ENCODE measurements around the gene LIN52. TPM values are rescaled to one million over a fixed set of nuclear protein-coding genes. Genes with fewer than 3 reads are reported as not detected.

LIN52 gene
- total RNA-seq, 2 experiments from 2014 or later: 13.0 to 14.7 TPM

DNA sequence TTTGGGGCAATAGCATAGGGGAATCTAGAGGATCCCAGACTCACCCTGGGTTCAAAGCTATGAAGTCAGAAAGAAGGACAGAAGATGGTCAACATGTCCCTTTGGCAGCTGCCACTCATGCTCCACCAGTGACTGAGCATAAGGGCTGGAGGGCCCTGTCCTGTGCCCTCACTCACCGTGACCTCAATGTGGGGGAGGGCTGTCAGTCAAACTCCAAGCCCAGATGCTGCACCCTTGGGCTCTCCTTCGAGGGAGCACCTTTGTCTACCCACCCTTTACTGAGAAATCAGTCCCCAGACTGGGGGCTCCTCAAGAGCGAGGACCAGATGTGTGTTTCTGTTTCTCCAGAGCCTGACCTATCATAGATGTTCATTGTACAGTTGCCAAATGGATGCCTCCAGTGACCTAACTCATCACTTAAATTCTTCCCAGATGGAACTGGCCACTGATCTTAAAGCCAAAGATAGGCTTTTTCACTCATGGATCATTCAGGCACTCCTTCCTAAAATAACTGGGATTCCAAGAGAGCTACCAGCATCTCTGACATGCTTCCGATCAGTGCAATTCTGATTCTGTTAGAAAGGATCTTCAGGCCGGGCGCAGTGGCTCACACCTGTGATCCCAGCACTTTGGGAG, 127.3 kb downstream of the LIN52 start:
- no peaks in the 10 kb centered on the region for H3K4me1 Mint-ChIP-seq
- no peak overlapping the region for H3K4me3 Mint-ChIP-seq
- H3K9me3 Mint-ChIP-seq: no peaks in the 10 kb centered on the region
- no peak overlapping the region for H3K27ac Mint-ChIP-seq
- ChIA-PET CTCF (no interaction called here), POLR2A (no interaction called here)
- no peaks in the 10 kb centered on the region for H3K36me3 Mint-ChIP-seq (ENCODE audit: low read depth)
- H3K27me3 Mint-ChIP-seq: peaks cover 9% of the 10 kb centered on the region
- no peak for DNase-seq

DNA sequence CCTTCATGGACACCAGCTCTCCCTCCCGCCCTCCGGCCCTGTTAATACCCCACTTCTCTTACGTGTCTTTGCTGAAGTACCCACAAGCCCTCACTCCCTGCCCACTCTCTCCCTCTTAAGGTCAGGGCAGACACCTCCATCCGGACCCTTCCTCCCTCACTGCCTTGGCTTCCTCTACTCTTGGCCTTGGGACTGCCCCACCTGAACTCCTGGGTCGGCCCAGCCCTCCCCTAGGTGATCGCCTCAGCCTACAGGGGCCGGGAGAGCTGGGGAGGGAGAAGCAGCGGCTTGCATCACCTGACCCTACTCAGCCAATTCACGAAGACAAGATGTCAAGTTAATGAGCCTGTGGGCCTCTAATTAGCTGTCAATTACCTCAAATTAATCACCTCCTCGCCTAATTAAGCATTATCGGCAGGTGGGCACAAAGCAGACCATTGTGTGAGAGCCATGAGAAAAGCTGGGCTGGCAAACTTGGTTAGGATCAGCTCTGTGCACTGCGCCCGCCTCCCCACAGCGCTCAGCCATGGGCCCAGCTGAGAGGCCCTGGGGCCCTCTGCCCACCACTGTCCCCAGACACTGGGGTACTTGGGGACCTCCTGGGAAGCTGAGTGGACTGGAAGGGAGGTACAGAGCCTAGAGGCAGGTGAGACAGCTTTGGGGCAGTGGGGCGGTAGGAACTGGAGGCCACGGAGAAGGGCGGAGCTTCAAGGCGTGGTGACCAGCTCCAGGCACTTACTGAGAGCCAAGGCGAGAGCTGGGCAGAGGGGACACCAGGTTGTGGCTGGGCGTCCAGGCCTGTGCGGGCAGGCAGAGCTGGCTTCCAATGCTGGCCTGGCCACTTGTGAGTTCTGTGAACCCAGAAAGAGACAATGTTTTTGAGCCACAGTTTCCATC, 129.4 kb downstream of the LIN52 start:
- Mint-ChIP-seq H3K27me3 (peaks cover 14% of the 10 kb centered on the region), H3K27ac (no peak overlapping the region), H3K36me3 (ENCODE audit: low read depth) (no peaks in the 10 kb centered on the region), H3K4me3 (no peak overlapping the region), H3K4me1 (peaks cover 4% of the 10 kb centered on the region), H3K9me3 (no peaks in the 10 kb centered on the region)
- ChIA-PET CTCF (interaction anchor here (0.6 to 1.8 kb wide), 2 partner anchors 16 to 80 kb away, joined by 3 to 6 read pairs; no protein-coding TSS in a partner anchor), POLR2A (no interaction called here)
- no peak for DNase-seq

DNA sequence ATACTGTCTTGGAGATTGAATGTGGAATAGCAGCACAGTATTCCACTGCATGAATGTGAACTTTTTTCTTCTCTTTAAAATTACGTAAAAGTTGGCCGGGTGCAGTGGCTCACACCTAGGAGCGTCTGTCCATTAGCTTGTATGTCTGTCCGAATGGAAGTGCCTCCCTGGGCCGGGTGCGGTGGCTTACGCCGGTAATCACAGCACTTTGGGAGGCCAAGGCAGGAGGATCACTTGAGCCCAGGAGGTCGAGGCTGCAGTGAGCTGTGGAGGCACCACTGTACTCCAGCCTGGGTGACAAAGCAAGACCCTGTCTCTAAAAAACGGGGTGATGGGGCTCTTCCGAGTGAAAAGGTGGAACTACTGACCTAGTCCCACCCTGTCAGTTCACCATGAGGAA, 131.9 kb downstream of the LIN52 start:
- Mint-ChIP-seq H3K4me3 (no peak overlapping the region), H3K27ac (no peak overlapping the region), H3K36me3 (ENCODE audit: low read depth) (no peaks in the 10 kb centered on the region), H3K9me3 (no peaks in the 10 kb centered on the region), H3K27me3 (peaks cover 18% of the 10 kb centered on the region), H3K4me1 (peaks cover 4% of the 10 kb centered on the region)
- ChIA-PET CTCF (interaction anchor here (0.8 to 1.4 kb wide), 2 partner anchors 33 to 37 kb away, joined by 3 read pairs; no protein-coding TSS in a partner anchor), POLR2A (no interaction called here)
- DNase-seq: no peak

GRCh38 chr14:74217672-74218448, 133.1 kb downstream of the LIN52 start:
- H3K9me3 Mint-ChIP-seq: no peaks in the 10 kb centered on the region
- no peaks in the 10 kb centered on the region for H3K36me3 Mint-ChIP-seq (ENCODE audit: low read depth)
- H3K4me1 Mint-ChIP-seq: peaks cover 4% of the 10 kb centered on the region
- POLR2A ChIA-PET: no interaction called here
- no peak overlapping the region for H3K4me3 Mint-ChIP-seq
- peaks cover 17% of the 10 kb centered on the region for H3K27me3 Mint-ChIP-seq
- DNase-seq: peak; percentile 76
- CTCF ChIA-PET: interaction anchor here (1.3 kb wide), 1 partner anchor 38 kb away, joined by 6 read pairs; no protein-coding TSS in a partner anchor
- no peak overlapping the region for H3K27ac Mint-ChIP-seq

DNA sequence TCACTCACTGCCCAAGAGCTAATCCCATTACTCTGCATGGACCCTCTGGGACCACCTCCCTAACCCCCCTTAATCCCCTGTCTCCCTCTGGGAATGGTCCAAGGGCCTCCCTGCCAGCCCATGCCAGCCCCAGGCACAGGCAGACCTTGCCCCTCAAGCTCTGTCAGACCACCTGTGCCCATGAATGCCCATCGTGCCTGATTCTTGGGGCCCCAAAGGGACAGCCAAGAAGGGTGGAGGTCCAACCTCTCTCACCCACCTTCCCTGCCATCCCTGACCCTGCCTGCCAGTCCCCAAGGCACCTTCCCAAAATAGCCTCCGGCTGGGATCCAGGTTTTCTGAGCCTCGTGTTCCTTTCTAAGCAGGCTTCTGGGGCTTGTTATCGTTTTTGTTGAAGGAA, 133.7 kb downstream of the LIN52 start:
- ChIA-PET POLR2A (no interaction called here), CTCF (interaction anchor here (1.3 kb wide), 1 partner anchor 37 kb away, joined by 6 read pairs; no protein-coding TSS in a partner anchor)
- Mint-ChIP-seq H3K9me3 (no peaks in the 10 kb centered on the region), H3K27ac (no peak overlapping the region), H3K4me3 (no peak overlapping the region), H3K27me3 (peaks cover 15% of the 10 kb centered on the region), H3K36me3 (ENCODE audit: low read depth) (no peaks in the 10 kb centered on the region), H3K4me1 (peaks cover 4% of the 10 kb centered on the region)
- no peak for DNase-seq

DNA sequence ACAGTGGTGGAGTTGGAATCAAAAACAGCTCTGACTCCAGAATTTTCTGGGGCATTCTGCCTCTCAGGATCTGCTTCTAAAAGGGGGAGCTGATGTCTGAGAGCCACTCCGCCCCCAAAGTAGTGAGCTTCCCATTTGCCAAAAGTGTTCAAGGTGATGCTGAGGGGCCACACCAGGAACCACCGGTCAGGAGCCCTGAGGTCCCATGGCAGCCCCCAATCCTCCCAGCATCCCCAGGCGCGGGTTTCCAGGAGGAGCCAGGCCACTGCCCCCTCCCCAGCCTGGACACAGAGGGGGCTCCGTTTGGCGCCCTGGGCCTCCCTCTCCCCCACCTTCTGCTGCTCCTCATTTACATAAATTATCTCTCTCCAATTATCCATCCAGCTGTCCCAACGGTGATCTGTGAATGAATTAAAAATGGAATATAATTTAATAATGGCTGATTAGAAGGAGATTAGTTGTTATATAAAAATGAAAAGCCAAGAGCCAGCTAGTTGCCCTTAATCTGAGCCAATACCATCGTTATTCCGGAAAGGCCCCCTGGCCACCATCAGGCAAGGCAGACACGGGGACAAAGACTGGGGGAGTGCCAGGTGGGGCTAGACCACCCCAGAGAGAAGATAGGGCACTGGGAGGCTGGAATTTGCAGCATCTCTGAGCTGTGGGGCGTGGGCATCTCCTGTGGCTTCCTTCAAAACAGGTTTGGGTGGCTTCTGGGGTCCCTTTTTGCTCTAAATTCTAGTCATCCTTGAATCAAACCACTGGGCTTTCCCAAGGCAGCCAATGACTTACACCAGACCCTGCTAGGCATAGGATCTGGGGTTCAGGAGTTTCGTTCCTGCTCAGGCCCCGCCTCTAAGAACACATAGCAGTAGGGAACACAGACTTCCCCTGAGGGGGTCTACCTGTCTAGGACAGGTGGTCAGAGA, 134.8 kb downstream of the LIN52 start:
- ChIA-PET CTCF (interaction anchor here (0.6 to 1.3 kb wide), 3 partner anchors 36 to 107 kb away, joined by 3 to 6 read pairs (median 3); no protein-coding TSS in a partner anchor), POLR2A (interaction anchor here (0.7 kb wide), 1 partner anchor 11 kb away, joined by 3 read pairs; no protein-coding TSS in a partner anchor)
- Mint-ChIP-seq H3K9me3 (no peaks in the 10 kb centered on the region), H3K27ac (no peak overlapping the region), H3K4me1 (peaks cover 4% of the 10 kb centered on the region), H3K27me3 (peaks cover 15% of the 10 kb centered on the region), H3K4me3 (no peak overlapping the region), H3K36me3 (ENCODE audit: low read depth) (no peaks in the 10 kb centered on the region)
- DNase-seq: no peak

DNA sequence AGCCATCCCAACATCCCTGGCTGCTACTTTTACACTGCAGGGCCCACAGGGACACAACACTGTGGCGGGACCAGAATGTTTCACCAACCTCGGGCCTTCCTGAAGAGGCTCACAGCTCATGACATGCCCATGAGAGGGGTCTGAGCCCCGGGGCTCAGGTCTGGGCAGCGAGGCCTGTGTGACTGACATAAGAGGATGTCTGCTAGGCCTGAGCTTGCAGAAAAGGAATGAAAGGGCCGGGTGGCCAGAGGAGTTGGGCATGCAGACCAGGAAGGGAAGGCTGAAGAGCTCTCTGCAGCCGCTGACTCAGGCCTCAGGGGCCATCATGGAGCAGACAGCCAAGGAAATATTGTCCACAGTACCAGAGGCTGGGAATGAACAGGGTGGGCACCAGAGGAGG, 136.2 kb downstream of the LIN52 start:
- no peak overlapping the region for H3K4me3 Mint-ChIP-seq
- CTCF ChIA-PET: interaction anchor here (1.0 kb wide), 1 partner anchor 31 kb away, joined by 3 read pairs; no protein-coding TSS in a partner anchor

DNA sequence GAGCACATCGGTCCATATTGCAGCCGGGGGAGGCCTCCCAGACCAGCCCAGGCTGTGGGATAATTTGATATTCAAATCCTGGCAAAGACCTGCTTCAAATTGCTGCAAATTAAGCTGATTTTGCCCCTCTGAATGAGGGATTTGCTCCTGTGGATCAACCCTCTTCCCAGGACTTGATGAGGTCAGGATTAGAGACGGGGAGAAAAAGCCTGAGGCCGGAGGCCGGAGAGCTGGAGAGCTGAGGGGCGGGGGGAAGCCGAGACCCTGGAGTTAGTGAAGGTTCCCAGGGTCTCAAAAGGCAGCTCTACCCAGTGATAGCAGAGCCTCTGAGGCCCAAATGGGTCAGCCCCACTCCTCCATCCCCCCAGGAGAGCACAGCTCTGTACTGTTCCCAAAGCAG, 137.0 kb downstream of the LIN52 start:
- ChIA-PET POLR2A (interaction anchor here (0.6 kb wide), 2 partner anchors 26 to 39 kb away, joined by 3 read pairs; no protein-coding TSS in a partner anchor), CTCF (interaction anchor here (1.0 kb wide), 1 partner anchor 30 kb away, joined by 3 read pairs; no protein-coding TSS in a partner anchor)
- H3K4me3 Mint-ChIP-seq: no peak overlapping the region
- no peaks in the 10 kb centered on the region for H3K36me3 Mint-ChIP-seq (ENCODE audit: low read depth)
- peaks cover 13% of the 10 kb centered on the region for H3K27me3 Mint-ChIP-seq
- no peak for DNase-seq
- H3K4me1 Mint-ChIP-seq: peaks cover 4% of the 10 kb centered on the region
- no peaks in the 10 kb centered on the region for H3K9me3 Mint-ChIP-seq
- no peak overlapping the region for H3K27ac Mint-ChIP-seq

More for the DNA sequence above, 136.2 kb downstream of the LIN52 start:
- Mint-ChIP-seq H3K27me3 (peaks cover 13% of the 10 kb centered on the region), H3K27ac (no peak overlapping the region), H3K36me3 (ENCODE audit: low read depth) (no peaks in the 10 kb centered on the region), H3K4me1 (peaks cover 4% of the 10 kb centered on the region), H3K9me3 (no peaks in the 10 kb centered on the region)
- POLR2A ChIA-PET: no interaction called here
- no peak for DNase-seq

DNA sequence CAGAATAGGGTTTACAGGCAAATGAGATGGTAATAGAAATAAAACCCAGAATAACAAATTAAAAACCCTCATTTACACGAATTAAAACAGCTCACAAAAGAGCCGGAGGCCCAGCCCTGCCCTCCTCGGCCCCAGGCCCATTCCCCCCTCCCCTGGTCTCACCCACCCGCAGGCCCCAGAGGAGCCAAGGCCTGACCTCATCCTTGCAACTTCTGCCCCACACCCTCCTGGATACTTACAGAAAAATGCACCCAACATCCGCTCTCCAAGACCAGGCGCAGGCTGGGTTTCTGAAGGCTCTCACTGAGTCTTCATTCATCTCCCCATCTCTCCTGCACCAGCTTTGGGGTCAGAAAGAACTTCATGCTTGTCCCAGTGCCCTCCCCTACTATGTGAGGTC, 138.3 kb downstream of the LIN52 start:
- Mint-ChIP-seq H3K27ac (no peak overlapping the region), H3K9me3 (no peaks in the 10 kb centered on the region), H3K4me3 (no peak overlapping the region), H3K4me1 (no peaks in the 10 kb centered on the region), H3K27me3 (peaks cover 19% of the 10 kb centered on the region), H3K36me3 (ENCODE audit: low read depth) (no peaks in the 10 kb centered on the region)
- CTCF ChIA-PET: no interaction called here
- no peak for DNase-seq
- POLR2A ChIA-PET: no interaction called here

DNA sequence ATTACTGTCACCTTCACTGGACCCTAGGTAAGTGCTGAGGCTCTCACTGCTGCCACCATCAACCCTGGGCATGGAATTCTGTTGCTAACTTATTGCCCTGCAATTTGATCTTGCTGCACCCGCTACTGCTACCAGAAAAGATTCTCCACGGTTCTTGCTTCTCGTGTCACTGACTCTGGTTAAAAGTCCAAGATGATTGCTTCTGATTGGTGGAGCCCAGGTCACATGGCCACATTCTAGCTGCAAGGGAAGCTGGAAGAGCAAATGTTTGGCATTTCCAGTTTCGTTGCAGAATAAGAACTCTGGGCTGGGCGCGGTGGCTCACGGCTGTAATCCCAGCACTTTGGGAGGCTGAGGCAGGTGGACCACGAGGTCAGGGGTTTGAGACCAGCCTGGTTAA, 147.0 kb downstream of the LIN52 start:
- CTCF ChIA-PET: interaction anchor here (1.9 kb wide), 1 partner anchor 25 kb away, joined by 5 read pairs; no protein-coding TSS in a partner anchor
- Mint-ChIP-seq H3K4me1 (no peaks in the 10 kb centered on the region), H3K36me3 (ENCODE audit: low read depth) (no peaks in the 10 kb centered on the region), H3K4me3 (no peak overlapping the region), H3K27me3 (peaks cover 38% of the 10 kb centered on the region), H3K9me3 (peaks cover 4% of the 10 kb centered on the region), H3K27ac (no peak overlapping the region)
- DNase-seq: no peak
- POLR2A ChIA-PET: no interaction called here

GRCh38 chr14:74235017-74235416, 150.3 kb downstream of the LIN52 start:
- Mint-ChIP-seq H3K27ac (no peak overlapping the region), H3K4me1 (no peaks in the 10 kb centered on the region), H3K9me3 (peaks cover 4% of the 10 kb centered on the region), H3K4me3 (no peak overlapping the region), H3K36me3 (ENCODE audit: low read depth) (no peaks in the 10 kb centered on the region), H3K27me3 (peaks cover 41% of the 10 kb centered on the region)
- ChIA-PET CTCF (interaction anchor here (0.7 kb wide), 1 partner anchor 10 kb away, joined by 3 read pairs; no protein-coding TSS in a partner anchor), POLR2A (no interaction called here)
- no peak for DNase-seq

DNA sequence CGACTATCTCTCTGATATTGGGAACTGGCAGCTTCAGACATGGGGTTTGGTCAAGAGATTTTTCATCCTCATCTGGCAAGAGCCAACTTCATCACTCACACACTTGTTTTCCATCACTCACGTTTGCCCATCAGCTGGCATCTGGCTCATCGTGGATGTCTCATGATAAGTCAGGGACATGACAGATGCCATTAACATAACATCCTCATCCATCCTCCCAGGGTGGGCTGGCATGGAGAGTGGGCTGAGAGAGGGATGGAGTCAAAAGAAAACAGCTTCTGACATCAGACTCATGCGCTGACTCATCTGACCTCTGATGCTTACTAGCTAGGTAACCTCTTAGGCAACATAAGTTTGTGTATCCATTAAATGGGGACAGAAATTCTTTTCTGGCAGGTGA, 152.7 kb downstream of the LIN52 start:
- Mint-ChIP-seq H3K9me3 (no peaks in the 10 kb centered on the region), H3K4me3 (no peak overlapping the region), H3K4me1 (peaks cover 17% of the 10 kb centered on the region), H3K27me3 (peaks cover 62% of the 10 kb centered on the region), H3K27ac (no peak overlapping the region), H3K36me3 (ENCODE audit: low read depth) (no peaks in the 10 kb centered on the region)
- POLR2A ChIA-PET: no interaction called here
- no peak for DNase-seq
- CTCF ChIA-PET: no interaction called here
